HUES48 (cell line): ENCODE data around the gene FHAD1.
A peak's percentile ranks its signal among the peaks of the same experiment; 100 is the strongest.
"Not testable (repeated sequence)": the region's sequence is repeated elsewhere in the genome, so short reads cannot be mapped to it uniquely, and the experiment has no call there.

Experiments
- H3K27ac ChIP-seq: one replicate; pipeline ENCODE4 v1.7.0; 2013; ENCODE audit warnings: low read depth, low read length, inconsistent platforms
- H3K27me3 ChIP-seq: 2 replicates; pipeline ENCODE4 v1.6.1; 2013; ENCODE audit warnings: mild to moderate bottlenecking, low read length; ENCODE audit not compliant: control insufficient read depth, insufficient read depth
- H3K36me3 ChIP-seq: 2 replicates; pipeline ENCODE4 v1.6.1; 2013; ENCODE audit warnings: low read length; ENCODE audit not compliant: control insufficient read depth, insufficient read depth
- H3K4me1 ChIP-seq: 2 replicates; pipeline ENCODE4 v1.6.1; 2013; ENCODE audit warnings: mild to moderate bottlenecking, low read length; ENCODE audit not compliant: control insufficient read depth, insufficient read depth
- H3K4me3 ChIP-seq: 2 replicates; pipeline ENCODE4 v1.5.1; 2013; ENCODE audit warnings: mild to moderate bottlenecking, low read depth, low read length
- H3K9ac ChIP-seq: 2 replicates; pipeline ENCODE4 v1.6.1; 2013; ENCODE audit warnings: mild to moderate bottlenecking, low read depth, low read length, moderate library complexity
- H3K9me3 ChIP-seq: 2 replicates; pipeline ENCODE4 v1.6.1; 2013; ENCODE audit warnings: low read length; ENCODE audit not compliant: control insufficient read depth, insufficient read depth

FHAD1 gene

DNA sequence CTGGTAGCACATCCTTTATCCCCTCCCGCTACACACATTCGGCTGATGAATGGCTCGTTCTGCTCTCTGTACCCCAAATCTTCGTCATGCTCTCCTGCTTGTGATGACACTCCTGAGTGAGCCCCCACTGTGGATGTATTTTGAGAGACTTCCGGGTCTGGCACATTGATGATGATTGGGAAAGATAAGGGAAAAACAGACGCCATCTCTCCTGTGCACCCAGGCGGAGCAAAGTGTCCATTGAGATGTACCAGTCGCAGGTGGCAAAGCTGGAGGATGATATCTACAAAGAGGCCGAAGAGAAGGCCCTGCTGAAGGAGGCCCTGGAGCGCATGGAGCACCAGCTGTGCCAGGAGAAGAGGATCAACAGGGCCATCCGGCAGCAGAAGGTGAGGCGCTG is 134.8 kb downstream of the FHAD1 start:
- Histone ChIP-seq H3K9ac (no peak overlapping the region), H3K36me3 (no peaks in the 10 kb centered on the region), H3K4me1 (peaks cover 38% of the 10 kb centered on the region), H3K4me3 (no peak overlapping the region), H3K27me3 (peaks cover 63% of the 10 kb centered on the region), H3K27ac (no peak overlapping the region), H3K9me3 (no peaks in the 10 kb centered on the region)

DNA sequence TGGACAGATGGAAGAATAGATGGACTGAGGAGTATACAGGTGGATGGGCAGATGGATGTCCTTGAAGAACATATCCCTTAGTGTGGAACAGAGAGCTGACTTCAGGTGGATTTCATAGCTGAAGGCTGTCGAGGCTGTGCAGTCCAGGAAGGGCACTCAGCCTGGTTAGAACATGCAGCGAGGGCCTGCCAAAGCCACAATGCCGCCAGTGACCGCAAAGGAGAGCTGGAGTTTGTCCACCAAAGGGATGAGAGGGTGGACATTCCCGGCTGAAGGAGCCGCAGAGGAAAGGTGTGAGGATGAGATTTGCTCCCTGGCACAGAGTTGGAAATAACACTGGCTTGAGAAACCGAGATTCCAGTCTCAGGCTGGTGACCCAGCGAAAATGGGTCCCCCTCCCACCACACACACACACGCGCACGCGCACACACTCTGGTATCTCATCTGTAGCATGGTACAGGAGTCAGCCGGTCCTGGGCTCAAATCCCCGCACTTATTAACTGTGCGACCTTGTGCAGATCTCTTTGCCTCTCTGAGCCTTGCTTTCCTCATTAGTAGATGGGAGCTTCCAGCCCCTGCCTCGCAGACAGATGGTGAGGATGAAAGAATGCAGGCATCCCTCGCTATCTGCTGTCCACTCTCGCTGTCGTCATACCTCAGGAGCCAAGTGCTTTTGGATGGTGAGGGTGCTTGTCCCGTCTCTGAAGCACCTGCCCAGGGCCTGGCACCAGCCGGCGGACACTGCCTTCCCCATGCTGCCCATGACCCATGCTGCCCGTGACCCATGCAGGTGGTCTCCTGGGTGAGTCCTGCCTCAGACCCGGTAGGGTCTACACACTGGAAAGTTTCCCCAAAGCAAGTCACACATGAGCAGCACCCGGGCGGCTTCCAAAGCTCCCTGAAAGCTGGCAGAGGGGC is 135.8 kb downstream of the FHAD1 start:
- Histone ChIP-seq H3K27me3 (peaks cover 73% of the 10 kb centered on the region), H3K36me3 (no peaks in the 10 kb centered on the region), H3K9me3 (no peaks in the 10 kb centered on the region), H3K4me1 (peaks cover 41% of the 10 kb centered on the region), H3K9ac (no peak overlapping the region), H3K4me3 (no peak overlapping the region), H3K27ac (no peak overlapping the region)

DNA sequence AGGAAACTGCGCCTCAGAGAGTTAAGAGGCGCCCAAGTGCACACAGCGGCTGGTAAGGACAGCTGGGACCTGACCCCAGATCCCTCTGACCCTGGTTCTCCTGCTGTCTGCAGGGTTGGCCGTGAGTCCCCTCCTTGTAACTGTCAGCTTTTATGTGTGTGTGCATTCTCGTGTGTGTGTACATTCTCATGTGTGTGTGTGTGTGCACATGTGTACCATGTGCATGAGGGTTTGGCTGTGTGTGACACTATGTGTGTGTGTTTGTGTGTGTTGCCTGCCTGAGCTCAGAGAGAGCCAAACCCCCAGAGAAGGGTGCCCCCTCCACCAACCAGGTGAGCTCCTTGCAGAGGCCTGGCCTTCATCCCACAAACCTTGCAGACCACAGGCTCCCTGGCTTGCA is 136.8 kb downstream of the FHAD1 start:
- Histone ChIP-seq H3K4me1 (peaks cover 42% of the 10 kb centered on the region), H3K4me3 (peak overlapping the region; percentile 57; the same call in 1 of the 2 replicates), H3K9me3 (no peaks in the 10 kb centered on the region), H3K27me3 (peaks cover 79% of the 10 kb centered on the region), H3K27ac (no peak overlapping the region), H3K9ac (no peak overlapping the region), H3K36me3 (no peaks in the 10 kb centered on the region)

DNA sequence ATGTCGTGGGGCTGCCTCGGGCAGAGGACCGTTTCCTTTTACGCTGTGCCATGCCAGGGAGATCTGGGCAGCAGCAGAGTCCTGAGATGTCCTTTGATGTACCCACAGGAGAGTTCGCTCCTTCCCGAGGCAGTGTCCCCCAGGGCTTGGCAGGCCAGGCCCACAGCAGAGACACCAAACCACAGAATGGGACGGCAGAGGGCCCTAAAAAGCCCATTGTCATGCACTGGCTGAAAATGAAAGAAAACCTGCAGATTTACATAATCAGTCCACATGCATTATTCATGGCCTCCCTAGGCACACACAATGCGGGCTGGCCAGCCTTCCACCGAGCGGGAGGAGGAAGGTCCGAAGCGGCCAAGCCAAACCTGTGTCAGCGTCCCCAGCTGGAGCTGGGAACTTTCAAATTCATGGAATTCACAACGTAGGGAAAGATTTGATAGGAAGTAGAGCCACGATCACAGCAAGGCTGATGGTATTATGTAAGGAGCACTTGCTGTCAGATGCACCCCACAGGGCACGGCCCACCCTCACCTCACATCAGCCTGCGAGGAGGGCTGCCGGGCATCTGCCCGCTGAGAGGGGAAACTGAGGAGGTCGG is 137.4 kb downstream of the FHAD1 start:
- Histone ChIP-seq H3K36me3 (no peaks in the 10 kb centered on the region), H3K9ac (peak overlapping the region; percentile 42; the same call in 1 of the 2 replicates), H3K4me1 (peaks cover 43% of the 10 kb centered on the region), H3K27me3 (peaks cover 84% of the 10 kb centered on the region), H3K9me3 (no peaks in the 10 kb centered on the region), H3K27ac (peak overlapping the region; percentile 66), H3K4me3 (peak overlapping the region; percentile 57)

DNA sequence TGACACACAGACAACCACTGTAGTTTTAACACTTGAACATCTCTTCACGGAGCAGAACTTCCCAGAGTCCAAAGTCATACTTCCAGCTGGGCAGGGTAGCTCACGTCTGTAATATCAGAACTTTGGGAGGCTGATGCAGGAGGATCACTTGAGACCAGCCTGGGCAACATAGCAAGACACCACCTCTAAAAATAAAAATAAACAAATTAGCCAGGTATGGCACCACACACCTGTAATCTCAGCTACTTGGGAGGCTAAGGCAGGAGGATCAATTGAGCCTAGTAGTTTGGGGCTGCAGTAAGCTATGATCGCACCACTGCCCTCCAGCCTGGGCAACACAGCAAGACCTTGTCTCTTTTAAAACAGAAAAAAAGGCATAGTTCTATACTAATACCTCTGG is 138.4 kb downstream of the FHAD1 start:
- H3K4me3 ChIP-seq, result no peak overlapping the region; the same call in 1 of the 2 replicates
- peaks cover 43% of the 10 kb centered on the region for H3K4me1 ChIP-seq
- H3K9me3 ChIP-seq, result no peaks in the 10 kb centered on the region
- H3K27ac ChIP-seq, result no peak overlapping the region
- H3K9ac ChIP-seq, result no peak overlapping the region
- H3K36me3 ChIP-seq, result no peaks in the 10 kb centered on the region
- H3K27me3 ChIP-seq, result peaks cover 80% of the 10 kb centered on the region

DNA sequence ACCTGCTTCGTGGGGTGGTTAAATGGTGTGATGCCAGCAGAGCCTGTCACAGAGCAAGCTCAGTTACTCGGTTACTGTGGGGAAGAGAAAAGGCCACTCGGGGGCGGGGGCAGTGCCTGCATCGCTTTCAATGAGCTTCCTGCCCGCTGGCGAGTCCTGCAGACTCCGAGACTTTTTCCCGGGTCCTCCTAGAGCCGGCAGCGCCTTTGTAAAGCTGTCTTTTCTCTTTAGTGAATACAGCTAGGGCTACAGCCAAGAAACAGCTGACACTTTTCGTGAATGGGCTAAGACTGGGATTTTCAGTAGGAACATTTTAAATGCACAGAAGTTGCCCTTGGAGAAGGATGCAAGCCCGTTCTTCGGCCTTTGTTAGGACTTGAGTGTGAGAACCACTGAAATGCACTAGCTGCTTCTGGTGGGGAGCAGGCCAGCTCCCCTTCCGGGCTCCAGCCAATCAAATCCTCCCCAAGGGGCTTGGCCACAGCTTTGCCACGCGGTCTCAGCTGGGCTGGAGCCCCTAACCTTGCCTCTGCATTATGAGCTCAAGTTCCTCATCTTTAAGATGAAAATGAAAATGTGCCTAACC is 139.2 kb downstream of the FHAD1 start:
- peak overlapping the region; percentile 45 for H3K27ac ChIP-seq
- no peaks in the 10 kb centered on the region for H3K9me3 ChIP-seq
- H3K9ac ChIP-seq, result no peak overlapping the region
- peaks cover 75% of the 10 kb centered on the region for H3K27me3 ChIP-seq
- no peaks in the 10 kb centered on the region for H3K36me3 ChIP-seq
- H3K4me3 ChIP-seq, result no peak overlapping the region
- peaks cover 43% of the 10 kb centered on the region for H3K4me1 ChIP-seq

DNA sequence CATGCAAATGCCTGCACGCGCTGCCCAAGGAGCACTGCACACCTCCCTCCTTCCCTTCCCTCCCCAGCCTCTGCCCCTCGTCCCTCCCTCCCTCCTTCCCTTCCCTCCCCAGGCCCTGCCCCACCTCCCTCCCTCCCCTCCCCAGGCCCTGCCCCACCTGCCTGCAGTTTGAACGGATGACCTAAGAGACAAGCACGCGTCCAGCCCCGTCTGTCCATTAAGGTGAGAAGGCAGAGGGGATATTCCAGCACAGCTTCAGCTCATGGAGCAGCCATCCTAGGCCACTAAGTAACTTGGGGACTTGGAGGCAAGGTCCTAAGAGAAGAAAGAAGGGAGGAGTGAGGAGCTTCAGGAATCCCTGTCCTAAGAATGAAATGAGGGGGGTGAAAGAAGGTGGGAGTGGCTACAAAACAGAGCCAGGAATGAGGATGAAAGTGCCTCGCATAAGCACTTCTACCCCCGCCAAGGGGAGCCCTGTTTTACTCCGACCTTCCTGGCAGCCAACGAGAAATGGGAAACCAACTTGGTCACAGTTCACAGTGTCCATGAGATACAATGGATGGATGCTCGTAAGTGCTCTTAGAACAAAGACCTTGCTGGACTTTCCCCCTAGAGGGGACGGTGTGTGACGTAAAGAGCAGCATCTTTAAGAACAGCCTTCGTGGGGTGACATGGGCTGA is 141.3 kb downstream of the FHAD1 start:
- Histone ChIP-seq H3K4me3 (no peak overlapping the region), H3K27me3 (peaks cover 55% of the 10 kb centered on the region), H3K9ac (no peak overlapping the region)

DNA sequence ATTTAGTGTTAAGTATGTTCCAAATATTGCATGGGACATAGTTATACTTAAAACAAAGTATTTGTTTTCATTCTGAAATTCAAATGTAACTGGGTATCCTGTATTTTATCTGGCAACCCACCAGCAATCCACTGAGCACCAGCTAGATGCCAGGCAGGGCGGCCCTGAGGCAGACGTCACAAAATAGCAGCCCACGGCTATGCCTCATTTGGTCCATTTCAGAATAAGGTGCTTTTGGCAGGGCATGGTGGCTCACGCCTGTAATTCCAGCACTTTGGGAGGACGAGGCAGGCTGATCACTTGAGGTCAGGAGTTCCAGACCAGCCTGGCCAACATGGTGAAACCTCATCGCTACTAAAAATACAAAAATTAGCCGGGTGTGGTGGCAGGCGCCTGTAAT is 142.8 kb downstream of the FHAD1 start:
- not testable (repeated sequence) for H3K9me3 ChIP-seq, H3K36me3 ChIP-seq, H3K27ac ChIP-seq, H3K9ac ChIP-seq, H3K4me3 ChIP-seq
- H3K4me1 ChIP-seq, result peaks cover 30% of the 10 kb centered on the region
- H3K27me3 ChIP-seq, result peaks cover 41% of the 10 kb centered on the region

More for the DNA sequence above, 141.3 kb downstream of the FHAD1 start:
- no peak overlapping the region for H3K27ac ChIP-seq
- H3K4me1 ChIP-seq, result peaks cover 42% of the 10 kb centered on the region
- no peaks in the 10 kb centered on the region for H3K9me3 ChIP-seq
- H3K36me3 ChIP-seq, result no peaks in the 10 kb centered on the region

DNA sequence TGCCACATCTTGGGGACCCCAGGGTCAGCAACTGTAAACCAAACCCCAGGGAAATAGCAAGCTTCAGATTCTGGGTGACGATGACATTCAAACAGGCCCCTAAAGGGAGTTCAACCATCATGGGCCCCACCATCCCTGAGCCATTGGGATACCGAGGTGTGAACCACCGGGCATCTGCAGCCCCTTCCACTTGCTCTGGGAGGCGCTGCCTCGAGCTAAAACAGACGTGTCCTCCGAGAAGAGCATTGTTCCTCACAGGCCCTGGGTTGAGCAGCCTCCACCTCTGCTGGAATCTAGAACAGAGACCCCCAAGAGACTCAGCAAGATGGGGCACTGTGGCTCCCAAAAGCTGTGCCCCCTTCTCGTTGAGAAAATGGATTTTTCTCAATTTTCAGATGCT is 143.6 kb downstream of the FHAD1 start:
- Histone ChIP-seq H3K27ac (no peak overlapping the region), H3K9me3 (no peaks in the 10 kb centered on the region), H3K27me3 (peaks cover 34% of the 10 kb centered on the region), H3K4me1 (peaks cover 25% of the 10 kb centered on the region), H3K36me3 (no peaks in the 10 kb centered on the region), H3K9ac (no peak overlapping the region), H3K4me3 (no peak overlapping the region)

DNA sequence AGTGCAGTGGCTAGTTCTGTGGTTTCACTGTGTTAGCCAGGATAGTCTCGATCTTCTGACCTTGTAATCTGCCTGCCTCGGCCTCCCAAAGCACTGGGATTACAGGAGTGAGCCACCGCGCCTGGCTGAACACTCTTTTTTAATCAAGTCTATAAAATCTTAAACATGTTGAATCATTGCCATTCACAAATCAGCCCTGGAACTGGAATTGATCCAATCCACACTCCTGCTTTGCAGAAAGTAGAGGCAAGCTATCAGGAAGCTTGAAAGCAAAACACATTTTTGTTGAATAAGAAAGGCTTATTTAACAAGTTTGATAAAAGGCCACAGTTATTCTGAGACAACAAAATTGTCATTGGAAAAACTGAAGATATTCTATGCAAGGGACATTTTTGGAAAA is 144.3 kb downstream of the FHAD1 start:
- H3K9ac ChIP-seq, result no peak overlapping the region
- H3K4me3 ChIP-seq, result no peak overlapping the region
- H3K27ac ChIP-seq, result no peak overlapping the region
- no peaks in the 10 kb centered on the region for H3K9me3 ChIP-seq
- no peaks in the 10 kb centered on the region for H3K36me3 ChIP-seq
- peaks cover 18% of the 10 kb centered on the region for H3K4me1 ChIP-seq
- peaks cover 27% of the 10 kb centered on the region for H3K27me3 ChIP-seq
